ENCODE data around the gene FGFR3.

GRCh38 chr4:1808396-1808795 lies 15.3 kb downstream of the FGFR3 start:
- TF ChIP-seq POLR2A (IDR thresholded peaks at IDR 0.05) = no peak
- TF ChIP-seq, protein P1, sequence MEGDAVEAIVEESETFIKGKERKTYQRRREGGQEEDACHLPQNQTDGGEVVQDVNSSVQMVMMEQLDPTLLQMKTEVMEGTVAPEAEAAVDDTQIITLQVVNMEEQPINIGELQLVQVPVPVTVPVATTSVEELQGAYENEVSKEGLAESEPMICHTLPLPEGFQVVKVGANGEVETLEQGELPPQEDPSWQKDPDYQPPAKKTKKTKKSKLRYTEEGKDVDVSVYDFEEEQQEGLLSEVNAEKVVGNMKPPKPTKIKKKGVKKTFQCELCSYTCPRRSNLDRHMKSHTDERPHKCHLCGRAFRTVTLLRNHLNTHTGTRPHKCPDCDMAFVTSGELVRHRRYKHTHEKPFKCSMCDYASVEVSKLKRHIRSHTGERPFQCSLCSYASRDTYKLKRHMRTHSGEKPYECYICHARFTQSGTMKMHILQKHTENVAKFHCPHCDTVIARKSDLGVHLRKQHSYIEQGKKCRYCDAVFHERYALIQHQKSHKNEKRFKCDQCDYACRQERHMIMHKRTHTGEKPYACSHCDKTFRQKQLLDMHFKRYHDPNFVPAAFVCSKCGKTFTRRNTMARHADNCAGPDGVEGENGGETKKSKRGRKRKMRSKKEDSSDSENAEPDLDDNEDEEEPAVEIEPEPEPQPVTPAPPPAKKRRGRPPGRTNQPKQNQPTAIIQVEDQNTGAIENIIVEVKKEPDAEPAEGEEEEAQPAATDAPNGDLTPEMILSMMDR (IDR thresholded peaks at IDR 0.05) = no peak

All from Peyer's patch (tissue), 4 donors.